Neural cell (in vitro differentiated cells): Measurements from ENCODE around the gene TOGARAM2.

ENCODE experiments used
- CTCF ChIP-seq: fragments of 450-650 bp; IDR thresholded peaks from 2 replicates; pipeline ENCODE4 v1.5.1; 2014; ENCODE audit warnings: antibody characterized with exemption, mild to moderate bottlenecking, moderate library complexity; ENCODE audit not compliant: poor library complexity, severe bottlenecking
- EP300 ChIP-seq: fragments of 450-650 bp; conservative IDR thresholded peaks from 2 replicates; pipeline ENCODE4 v1.6.1; 2014; ENCODE audit warnings: antibody characterized with exemption, mild to moderate bottlenecking, moderate library complexity; ENCODE audit not compliant: poor library complexity, severe bottlenecking
- EZH2 ChIP-seq: fragments of 200-600, 300-800 bp; shearing (Covaris generic), sonication (generic); IDR thresholded peaks from 2 replicates; pipeline ENCODE4 v1.6.1; 2014; ENCODE audit warnings: antibody characterized with exemption, low read length, borderline replicate concordance, mild to moderate bottlenecking; ENCODE audit not compliant: insufficient read depth, poor library complexity, severe bottlenecking
- POLR2AphosphoS5 ChIP-seq: IDR thresholded peaks from 2 replicates; pipeline ENCODE4 v1.6.1; 2012
- RAD21 ChIP-seq: fragments of 450-650 bp; conservative IDR thresholded peaks from 2 replicates; pipeline ENCODE4 v1.6.1; 2014; ENCODE audit warnings: antibody characterized with exemption, mild to moderate bottlenecking, moderate library complexity
- REST ChIP-seq: IDR thresholded peaks from 2 replicates; pipeline ENCODE4 v1.6.1; 2012; ENCODE audit warnings: borderline replicate concordance
- SMC3 ChIP-seq: fragments of 450-650 bp; conservative IDR thresholded peaks from 2 replicates; pipeline ENCODE4 v1.6.1; 2014; ENCODE audit warnings: antibody characterized with exemption, mild to moderate bottlenecking, moderate library complexity; ENCODE audit not compliant: poor library complexity
- TAF1 ChIP-seq: IDR thresholded peaks from 2 replicates; pipeline ENCODE4 v1.6.1; 2012; ENCODE audit warnings: low read depth

GRCh38 chr2:29053223-29053622 is 72.1 kb downstream of the TOGARAM2 start:
- no peak for TF ChIP-seq CTCF
- TF ChIP-seq POLR2AphosphoS5: no peak
- TF ChIP-seq TAF1: no peak
- no peak for TF ChIP-seq SMC3
- TF ChIP-seq EP300: no peak
- no peak for TF ChIP-seq RAD21
- no peak for TF ChIP-seq REST
- no peak for TF ChIP-seq EZH2
